GM10847 (cell line): ENCODE measurements around the gene ADGRA1.

Experiments used
- POLR2A ChIP-seq: IDR thresholded peaks from 2 replicates; pipeline ENCODE4 v1.6.1; 2011; ENCODE audit not compliant: insufficient read length; ENCODE audit errors: extremely low read depth

ADGRA1 gene

DNA sequence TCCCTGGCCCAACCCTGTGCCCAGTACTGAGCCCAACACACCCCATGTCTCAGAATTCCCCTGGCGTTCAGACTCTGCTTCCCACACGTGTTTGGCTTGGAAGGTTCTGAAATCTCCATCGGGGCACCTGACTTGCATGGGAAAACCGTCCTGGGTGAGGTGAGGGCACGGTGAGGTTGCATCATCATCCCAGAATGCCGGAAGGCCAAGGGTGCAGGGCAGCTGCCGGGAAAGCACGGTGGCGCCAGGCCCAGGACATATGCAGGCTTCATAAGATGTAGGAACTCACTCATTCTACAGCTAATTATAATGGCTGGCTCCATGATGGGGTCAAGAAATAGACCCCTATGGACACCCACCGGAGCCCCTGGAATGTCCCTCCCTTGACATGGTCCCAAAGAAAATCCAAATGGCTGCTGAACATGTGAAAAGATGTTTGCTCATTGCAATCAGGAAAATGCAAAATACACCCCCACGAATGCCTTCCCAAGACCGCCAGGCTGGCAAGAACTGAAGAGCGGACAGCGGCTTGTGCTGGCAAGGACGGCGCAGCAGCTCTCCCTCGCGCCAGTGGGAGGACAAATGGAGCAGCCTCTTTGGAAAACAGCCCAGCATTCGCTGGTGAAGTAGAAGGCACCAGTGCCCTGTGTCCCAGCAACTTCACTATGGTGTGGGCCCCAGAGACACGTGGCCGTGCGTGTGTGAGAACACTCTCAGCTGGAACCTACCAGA is 74.6 kb downstream of the ADGRA1 start:
- TF ChIP-seq POLR2A: no peak

DNA sequence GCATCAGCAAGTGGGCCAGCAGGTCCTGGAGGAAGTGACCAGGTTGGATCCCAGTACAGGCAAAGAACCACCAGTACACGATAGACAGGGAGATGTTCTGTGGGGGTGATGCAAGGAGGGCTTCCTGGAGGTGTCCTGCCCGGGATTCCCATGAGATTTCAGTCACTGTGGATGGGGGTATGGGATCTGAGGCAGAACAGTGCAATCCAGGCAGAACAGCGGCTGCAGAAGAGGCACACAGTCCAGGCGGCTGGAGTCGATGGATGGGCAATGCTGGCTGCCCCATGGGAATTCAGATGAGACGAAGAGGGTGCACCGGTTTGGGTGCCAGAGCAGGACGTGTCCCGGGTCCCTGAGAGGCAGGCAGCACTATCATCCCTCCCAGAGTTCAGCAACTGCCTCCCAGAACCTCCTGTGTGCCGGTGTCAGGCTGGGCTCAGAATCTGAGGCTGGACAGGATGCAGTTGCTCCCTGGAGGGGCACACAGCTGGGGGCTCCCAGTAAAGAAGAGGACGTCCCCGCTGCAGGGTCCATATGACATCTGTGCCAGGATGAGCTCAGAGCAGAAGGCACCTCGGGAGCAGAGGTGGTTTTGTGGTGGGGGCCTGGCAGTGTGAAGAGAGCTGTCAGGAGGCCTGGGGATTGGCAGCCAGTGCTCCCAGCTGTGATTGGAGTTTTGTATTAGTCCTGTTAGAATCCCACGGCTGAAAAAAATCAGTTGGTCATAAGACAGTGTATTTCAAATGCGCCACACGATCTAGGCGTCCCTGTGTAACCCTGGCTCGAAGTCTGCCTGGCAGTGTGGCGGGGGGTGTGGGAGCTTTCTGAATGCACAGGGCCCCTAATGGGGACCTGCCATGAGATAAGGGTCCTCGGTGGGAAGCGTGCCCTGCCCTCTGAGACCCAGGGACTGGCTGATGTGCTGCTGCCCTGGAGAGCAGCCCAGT is 75.5 kb downstream of the ADGRA1 start:
- no peak for TF ChIP-seq POLR2A

DNA sequence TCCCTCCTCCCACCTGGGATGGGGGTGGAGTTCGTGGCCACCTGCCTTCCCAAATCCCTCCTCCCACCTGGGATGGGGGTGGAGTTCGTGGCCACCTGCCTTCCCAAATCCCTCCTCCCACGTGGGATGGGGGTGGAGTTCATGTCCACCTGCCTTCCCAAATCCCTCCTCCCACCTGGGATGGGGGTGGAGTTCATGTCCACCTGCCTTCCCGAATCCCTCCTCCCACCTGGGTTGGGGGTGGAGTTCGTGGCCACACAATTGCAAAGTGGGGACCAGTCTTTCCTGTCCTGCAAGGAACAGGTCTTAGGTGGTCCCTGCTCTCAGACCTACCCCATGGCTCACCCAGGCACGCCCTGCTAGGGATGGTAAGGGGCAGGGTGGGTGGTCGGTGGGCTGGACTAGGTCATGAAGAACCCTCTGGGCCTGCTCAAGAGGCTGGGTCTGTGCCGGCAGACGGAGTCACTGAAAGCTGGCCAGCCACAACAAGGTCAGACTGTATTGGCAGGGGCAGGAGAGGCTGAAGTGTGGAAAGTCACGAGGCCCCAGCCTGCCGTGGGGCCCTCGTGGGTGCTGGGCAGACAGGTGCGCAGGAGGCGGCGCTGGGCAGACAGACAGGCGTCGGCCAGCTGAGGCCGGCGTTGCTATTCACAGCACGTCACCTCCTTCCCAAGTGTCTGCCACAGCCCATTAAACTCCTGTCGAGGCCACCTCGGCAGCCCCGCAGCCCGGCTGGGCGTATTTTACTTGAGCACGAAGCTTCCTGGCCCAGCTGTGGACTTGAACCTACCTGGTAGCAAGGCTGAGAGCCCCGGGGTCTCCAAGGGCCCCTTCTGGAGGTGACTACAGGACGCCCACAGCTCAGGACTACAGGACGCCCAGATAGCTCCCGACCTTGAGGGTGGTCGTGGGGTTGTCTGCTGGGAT is 76.4 kb downstream of the ADGRA1 start:
- no peak for TF ChIP-seq POLR2A

DNA sequence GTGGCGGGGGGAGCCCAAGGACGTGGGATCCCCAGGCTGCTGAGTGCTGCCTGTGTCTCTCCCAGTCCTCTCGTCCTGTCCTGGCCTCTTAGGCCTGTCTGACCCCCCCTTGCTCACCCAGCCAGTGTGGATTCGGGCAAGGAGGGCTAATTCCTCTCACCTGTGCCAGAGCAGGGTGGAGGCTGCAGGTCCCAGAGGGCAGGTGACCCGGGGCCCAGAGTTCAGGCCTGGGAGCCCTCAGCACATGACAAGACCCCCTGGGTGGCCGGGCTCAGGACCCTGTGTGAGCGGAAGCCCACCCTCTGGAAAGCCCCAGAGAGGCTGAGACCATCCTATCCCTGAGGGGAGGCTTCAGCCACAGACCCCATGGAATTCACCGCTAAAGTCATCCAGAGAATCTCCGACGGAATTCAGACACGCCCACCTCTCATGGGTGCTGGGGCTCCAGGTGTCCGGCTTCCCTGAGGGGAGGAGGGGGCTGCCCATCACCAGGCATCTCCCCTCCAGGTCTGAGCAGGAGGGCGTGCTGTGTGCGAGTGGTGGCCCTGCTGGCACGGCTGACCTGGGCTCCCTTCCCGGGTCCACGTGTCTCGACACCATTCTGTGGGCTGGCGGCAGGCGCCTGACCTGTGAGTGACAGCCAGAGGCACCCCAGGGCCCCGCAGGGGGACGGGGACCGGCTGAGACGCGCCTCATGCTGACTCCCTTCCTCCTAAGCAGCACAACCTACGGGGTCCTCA is 77.3 kb downstream of the ADGRA1 start:
- TF ChIP-seq POLR2A: no peak

DNA sequence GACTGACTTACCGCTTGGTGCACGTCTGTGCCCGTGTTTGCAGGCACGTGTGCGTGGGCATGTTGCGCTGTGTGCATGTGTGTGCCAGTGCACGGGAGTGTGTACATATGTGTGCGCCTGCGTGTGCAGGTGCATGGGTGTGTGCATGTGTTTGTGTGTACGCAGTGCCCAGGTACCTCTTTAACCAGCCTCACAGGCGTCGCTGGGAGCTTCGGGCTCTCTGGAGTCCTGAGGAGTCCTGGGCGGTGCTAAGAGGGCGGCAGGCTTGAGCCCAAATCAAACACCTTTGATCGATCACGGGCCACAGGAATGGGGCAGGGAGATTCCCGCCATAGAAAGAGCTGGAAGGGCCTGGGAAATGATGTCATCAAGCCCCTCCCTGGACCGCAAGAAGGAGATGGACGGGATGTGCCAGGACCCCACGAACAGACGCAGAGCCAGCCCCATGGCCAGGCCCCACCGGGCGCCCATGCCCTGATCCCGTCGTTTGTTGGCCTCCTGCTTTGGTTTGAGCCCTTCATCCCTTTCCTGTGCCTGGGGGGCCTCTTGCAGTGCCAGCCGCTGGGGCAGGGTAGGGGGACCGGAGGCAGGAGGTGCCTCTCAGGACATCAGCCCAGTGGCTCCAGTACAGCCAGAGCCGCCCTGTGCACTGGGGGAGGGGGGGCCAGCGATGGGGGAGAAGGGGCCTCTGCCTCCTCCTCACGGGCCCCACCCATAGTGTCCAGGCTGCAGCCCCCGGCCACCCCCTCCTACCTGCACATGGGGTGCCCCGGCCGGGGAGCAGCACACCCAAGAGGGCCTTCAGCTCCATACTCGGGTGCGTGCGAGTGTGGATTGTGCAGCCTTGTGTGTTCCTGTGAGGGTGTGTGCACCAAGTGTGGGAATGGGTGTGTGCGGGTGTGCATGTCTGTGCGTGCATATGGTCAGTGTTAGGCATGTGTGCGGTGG is 78.1 kb downstream of the ADGRA1 start:
- no peak for TF ChIP-seq POLR2A

DNA sequence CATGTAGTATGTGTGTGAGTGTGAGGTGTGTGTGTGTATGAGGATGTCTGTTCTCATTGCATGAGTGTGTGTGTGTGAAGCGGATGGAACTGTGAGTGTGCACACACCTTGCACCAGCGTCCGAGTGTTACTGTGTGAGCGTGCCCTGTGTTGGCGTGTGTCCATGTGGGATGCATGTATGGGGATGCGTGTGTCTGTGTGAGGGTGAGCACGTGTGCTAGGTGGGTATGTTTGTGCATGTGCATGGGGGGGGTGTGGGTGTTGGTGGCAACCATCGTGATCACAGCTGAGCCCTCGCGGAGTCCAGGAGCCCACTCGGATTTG is 78.7 kb downstream of the ADGRA1 start:
- no peak for TF ChIP-seq POLR2A

DNA sequence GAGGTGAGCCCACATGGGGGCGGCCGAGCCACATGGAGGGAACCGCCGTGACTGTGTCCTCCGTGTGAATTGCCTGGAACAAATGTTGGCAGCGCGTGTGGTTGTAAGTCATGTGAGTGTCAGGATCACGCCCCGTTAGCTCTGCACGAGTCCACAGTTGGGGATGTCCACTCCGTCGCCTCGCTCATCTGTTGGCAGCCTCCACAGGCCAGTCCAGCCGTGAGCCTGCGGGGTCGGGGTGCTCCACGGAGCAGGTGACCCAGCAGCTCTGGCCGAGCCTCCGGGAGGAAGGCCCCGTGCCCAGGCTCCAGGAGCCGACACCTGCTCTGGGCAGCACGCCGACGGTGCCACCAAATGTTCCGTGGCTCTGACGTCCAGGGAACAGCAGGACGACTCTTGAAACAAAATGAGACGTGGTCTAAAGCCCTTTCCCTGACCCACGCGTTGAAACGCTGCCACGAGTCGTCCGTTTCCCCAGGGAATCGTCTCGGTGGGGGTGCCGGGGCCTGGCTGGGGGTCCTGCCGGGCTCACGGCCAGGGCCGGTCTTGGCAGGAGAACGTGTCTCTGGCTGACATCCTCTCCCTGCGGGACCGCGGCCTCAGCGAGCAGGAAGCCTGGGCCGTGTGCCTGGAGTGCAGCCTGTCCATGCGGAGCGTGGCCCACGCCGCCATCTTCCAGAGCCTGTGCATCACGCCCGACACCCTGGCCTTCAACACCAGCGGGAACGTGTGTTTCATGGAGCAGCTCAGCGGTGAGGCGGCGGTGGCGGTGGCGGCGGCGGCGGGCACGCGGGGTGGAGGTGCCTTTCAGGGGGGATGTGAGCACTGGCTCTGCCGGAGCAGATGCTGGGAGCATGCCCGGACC is 79.3 kb downstream of the ADGRA1 start:
- no peak for TF ChIP-seq POLR2A

DNA sequence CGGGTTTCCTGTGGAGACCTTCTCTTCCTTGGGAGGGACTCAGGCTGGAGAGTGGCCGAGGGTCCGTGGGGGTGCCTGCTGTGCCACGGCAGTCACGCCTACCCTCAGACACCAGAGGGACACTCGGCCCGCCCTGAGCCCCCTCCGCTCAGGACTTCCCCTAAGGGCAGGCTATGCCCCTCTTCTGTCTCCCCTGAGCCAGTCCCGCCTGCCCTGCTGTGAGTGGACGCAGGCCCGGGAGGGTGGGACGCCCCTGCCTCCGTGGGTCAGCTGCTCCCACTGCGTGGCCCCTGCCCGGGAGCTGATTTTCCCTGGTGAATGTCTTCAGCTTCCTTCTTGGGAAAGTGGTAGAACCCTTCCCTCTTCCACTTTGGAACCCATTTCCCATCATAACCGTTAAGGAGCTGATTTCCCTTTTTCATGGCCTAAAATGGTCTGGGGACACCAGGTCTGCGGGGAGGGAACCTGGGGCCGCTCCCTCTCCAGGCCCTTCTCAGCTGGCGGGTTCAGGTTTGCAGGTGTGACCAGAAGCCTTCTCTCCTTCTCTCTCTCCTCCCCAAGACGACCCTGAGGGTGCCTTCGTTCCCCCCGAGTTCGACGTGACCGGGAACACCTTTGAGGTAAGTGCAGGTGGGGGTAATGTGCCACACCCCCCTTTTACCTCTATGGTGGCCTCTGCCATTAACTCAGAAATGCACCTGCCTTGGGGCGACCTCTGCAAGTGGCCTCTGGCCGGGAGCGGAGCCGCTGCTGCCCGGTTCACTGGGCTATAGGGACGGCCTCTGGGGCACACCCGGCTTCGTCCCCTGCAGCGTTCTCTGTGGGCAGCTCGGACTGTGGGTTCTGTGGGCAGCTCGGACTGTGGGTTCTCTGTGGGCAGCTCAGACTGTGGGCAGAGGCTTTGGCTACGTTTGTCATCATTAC is 80.2 kb downstream of the ADGRA1 start:
- TF ChIP-seq POLR2A: no peak

DNA sequence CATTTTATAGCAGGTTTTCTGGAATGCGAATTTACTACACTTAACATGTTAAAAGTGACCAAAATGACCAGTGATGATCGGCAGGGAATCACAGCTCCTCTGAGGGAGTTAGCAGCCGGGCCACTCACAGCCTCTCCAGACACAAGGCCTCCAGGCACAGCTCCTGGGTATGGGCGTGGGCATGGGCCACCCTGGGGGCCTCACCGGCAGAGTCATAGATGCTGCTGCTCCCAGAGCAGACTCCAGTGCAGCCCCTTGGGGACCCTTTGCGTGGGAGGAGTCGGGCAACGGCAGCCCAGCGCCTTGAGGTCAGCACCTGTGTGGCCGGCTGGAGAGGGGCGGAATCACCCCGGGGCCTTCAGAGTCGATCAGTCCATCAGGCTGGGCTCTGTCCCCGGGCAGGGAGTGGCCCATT is 80.9 kb downstream of the ADGRA1 start:
- no peak for TF ChIP-seq POLR2A

DNA sequence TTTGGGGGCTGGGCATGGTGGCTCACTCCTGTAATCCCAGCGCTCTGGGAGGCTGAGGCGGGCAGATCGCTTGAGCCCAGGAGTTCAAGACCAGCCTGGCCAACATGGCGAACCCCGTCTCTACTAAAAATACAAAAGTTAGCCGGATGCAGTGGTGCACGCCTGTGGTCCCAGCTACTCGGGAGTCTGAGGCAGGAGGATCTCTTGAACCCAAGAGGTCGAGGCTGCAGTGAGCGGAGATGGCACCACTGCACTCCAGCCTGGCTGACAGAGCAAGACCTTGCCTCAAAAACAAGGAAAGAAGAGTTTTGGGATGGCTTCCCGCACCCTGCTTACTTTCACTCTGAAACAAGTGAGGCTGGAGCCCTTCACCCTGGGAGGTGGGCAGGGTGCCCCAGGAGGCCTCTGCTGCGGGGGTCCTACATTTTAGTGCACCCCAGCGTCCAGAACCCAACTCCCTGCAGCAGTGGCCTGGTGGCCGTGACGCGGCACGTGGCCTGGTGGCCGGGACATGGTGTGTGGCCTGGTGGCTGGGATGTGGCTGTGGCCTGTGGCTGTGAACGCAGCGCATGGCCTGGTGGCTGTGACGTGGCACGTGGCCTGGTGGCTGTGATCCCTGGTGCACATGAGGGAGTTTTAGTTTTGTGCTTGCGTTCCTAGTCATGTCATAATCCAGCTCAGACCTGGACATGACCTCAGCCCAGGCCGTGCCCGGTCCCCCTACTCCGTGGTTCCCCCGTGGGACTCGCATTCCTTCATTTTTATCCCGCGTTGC is 81.6 kb downstream of the ADGRA1 start:
- no peak for TF ChIP-seq POLR2A

DNA sequence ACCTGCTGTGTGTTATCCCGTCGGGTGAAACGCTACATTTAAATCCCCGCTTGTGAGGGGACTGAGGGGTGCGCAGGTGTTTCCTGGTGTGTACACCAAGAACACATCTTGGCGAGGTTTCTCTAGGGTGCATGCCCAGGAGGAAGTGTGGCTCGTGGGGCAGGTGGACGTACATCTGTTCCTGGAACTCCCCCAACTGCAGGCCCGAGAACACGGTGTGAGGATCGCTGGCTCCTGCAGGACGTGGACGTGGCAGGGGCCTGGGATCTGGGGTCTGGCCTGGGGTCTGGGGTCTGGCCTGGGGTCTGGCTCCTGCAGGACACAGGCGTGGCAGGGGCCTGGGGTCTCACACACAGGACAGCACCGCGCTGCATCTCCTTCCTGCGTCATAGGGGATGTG is 82.4 kb downstream of the ADGRA1 start:
- TF ChIP-seq POLR2A: no peak
